ENCODE measurements around the gene STAT5B.
A peak's percentile ranks its signal among the peaks of the same experiment; 100 is the strongest.
"Not testable (repeated sequence)": the region's sequence is repeated elsewhere in the genome, so short reads cannot be mapped to it uniquely, and the experiment has no call there.

The STAT5B gene

GRCh38 chr17:42266462-42266861 lies 9.7 kb downstream of the STAT5B start:
- DNase-seq, result no peak

DNA sequence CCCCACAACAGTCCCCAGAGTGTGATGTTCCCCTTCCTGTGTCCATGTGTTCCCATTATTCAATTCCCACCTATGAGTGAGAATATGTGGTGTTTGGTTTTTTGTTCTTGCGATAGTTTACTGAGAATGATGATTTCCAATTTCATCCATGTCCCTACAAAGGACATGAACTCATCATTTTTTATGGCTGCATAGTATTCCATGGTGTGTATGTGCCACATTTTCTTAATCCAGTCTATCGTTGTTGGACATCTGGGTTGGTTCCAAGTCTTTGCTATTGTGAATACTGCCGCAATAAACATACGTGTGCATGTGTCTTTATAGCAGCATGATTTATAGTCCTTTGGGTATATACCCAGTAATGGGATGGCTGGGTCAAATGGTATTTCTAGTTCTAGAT lies 11.8 kb downstream of the STAT5B start:
- DNase-seq, result not testable (repeated sequence)

DNA sequence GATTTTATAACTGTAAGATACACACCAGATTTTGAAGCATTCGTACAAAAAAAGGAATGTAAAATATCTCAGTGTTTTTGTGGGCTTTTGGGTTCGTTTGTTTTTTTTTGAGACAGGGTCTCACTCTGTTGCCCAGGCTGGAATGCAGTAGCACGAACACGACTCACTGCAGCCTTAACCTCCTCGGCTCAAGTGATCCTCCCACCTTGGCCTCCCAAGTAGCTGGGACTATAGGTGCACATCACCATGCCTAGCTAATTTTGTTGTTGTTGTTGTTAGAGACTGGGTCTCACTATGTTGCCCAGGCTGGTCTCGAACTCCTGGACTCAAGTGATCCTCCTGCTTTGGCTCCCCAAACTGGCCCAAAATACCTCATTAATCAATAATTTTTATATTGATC lies 15.9 kb downstream of the STAT5B start:
- DNase-seq, result no peak

GRCh38 chr17:42255445-42255844 lies 20.7 kb downstream of the STAT5B start:
- no peak for DNase-seq

- no peak for DNase-seq
Observed at GRCh38 chr17:42253578-42253977, 22.6 kb downstream of the STAT5B start.

DNA sequence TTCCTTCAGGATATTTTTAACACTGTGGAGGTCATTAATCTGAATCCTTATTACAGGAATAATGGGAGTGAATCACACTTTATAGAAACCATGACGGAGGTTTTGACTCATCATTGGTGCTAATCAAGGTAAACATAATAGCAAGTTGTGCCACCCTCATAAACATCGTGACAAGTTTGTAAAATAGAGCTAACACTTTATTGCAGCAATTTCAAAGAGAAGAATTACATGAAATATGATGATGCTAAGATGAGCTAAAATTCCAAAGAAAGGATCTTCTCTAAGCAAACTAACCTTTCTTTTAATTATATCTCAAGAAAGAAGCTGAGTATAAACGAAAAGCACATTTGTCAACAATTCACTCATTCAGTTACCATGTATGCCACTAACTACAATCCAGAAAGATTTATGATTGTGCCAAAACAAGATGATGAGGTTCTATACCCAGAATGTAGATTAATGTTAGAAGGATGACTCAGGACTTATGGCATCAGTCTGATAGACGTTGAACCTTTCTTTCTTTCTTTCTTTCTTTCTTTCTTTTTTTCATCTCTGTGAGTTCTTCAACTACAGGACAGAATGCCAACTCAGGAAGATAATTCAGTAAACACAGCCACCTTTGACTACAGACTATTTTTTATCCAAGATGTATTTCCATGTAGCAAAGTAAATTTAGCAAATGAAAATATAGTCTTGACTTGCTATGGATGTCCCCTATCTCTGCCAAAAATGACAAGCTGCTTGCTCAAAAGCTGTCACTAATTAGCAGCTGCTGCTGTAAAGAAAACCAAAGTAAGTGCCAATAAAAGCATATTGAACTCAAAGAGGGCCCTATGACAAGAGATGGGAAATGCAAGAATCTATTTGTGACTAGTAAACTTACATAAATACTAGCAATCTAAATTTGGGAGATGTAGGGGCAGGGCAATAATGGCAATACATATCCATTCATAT lies 23.3 kb downstream of the STAT5B start:
- no peak for DNase-seq

GRCh38 chr17:42251115-42251514 lies 25.1 kb downstream of the STAT5B start:
- DNase-seq, result no peak

- DNase-seq, result peak; percentile 31 to 42
Observed at GRCh38 chr17:42249681-42250446, 26.3 kb downstream of the STAT5B start.

- DNase-seq, result peak; percentile 59 to 73
Observed at GRCh38 chr17:42248351-42249179, 27.6 kb downstream of the STAT5B start.

DNA sequence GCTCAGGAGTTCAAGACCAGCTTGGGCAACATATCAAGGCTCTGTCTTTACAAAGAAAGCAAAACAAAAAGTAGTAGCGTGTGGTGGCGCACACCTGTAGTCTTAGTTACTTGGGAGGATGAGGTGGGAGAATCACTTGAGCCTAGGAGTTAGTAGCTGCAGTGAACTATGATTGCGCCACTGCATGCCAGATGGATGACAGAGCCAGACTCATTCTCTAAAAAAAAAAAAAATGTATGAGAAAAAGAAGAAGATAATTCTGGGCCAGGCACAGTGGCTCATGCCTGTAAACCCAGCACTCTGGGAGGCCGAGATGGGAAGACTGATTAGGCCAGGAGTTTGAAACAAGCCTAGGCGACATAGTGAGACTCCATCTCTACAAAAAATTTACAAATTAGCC lies 28.5 kb downstream of the STAT5B start:
- no peak for DNase-seq

DNA sequence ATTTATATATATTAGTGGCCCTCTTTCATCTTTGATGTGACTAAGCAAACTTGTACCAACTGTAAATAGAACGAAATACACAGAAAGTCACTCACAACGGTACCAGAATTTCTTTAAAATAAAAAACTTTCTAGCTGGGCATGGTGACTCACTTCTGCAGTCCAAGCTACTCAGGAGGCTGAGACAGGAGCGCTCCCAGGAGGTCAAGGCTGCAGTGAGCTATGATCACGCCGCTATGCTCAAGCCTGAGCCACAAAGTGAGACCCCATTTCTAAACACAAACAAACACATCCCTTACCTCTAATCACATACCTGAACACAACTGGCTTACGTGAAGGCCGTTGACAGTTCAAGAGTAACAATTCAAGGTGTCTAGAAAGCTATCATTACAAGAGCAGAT lies 29.7 kb downstream of the STAT5B start:
- DNase-seq, result no peak

- not testable (repeated sequence) for DNase-seq
Observed at GRCh38 chr17:42245183-42245582, 31.0 kb downstream of the STAT5B start.

DNA sequence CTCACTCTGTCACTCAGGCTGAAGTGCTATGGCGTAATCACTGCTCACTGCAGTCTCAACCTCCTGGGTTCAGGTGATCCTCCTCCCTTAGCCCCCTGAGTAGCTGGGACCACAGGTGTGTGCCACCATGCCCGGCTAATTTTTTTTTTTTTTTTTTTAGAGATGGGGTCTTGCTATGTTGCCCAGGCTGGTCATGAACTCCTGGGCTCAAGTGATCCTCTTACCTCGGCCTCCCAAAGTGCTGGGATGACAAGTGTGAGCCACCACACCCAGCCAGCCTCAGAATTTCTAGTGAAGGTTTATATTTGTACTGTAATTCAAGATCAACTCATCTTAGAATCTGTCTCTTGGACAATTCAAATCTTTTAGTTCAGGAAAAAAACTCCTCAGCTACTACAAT lies 32.1 kb downstream of the STAT5B start:
- DNase-seq, result not testable (repeated sequence)

- no peak for DNase-seq
Observed at GRCh38 chr17:42243493-42243982, 32.7 kb downstream of the STAT5B start.

GRCh38 chr17:42241871-42242270 lies 34.3 kb downstream of the STAT5B start:
- DNase-seq, result no peak

GRCh38 chr17:42240863-42241262 lies 35.3 kb downstream of the STAT5B start:
- not testable (repeated sequence) for DNase-seq

GRCh38 chr17:42240201-42240600 lies 36.0 kb downstream of the STAT5B start:
- DNase-seq, result no peak

- not testable (repeated sequence) for DNase-seq
Observed at GRCh38 chr17:42239576-42239975, 36.6 kb downstream of the STAT5B start.

DNA sequence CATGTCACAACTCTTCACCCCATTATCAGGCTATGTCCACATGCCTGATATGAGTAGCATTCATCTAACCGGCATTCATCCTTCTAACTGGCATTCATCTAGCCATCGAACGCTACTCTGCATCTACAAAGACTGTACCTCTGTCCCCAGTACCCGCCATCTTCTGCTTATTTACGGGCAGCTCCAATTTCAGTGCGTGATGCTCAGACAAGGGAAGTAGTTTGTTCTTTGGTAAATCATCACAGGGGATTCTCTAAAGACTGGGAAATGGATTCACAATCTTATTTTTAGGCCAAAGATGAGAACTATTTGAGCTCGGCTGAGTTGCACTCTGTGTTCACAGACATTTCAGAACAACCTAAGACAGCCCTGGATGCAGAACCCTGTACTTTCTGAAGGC lies 39.4 kb downstream of the STAT5B start:
- no peak for DNase-seq

DNA sequence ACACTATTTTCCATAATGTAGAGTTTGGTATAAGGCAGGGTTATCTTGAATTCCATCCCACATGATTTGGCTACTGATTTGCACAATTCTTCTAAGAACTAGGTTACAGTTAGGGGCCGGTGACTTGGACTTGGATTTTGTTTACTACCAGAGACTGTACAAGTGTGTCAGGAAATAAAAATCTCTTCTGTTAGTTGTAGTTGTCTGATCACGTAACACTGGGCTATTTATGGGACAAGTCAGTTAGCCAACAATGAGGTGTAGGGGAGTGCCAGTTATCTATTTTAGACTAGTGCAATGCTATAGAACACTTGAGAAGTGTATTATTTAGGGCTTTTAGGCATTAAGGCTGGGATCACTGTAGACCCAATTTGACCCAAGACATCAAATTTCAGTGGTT lies 42.2 kb downstream of the STAT5B start:
- DNase-seq, result no peak

- DNase-seq, result no peak
Observed at GRCh38 chr17:42233156-42233555, 43.0 kb downstream of the STAT5B start.

DNA sequence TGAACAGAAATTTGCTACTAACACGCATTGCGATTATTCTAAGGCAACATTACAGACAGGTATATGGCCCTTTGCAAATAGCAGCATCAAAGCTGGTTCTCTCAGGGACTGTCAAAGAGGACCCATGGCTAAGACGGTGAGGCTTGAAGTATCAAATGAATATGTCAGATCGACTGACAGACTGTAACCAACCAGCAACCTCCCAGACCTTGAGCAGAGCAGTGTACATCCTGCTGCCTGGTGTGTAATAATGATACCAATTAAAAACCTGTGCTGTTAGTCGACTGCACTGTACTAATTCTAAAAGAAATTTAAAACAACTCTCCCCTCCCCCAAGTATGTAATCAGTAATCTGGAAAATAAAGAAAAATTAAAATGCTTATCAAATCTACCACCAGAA lies 46.0 kb downstream of the STAT5B start:
- DNase-seq, result no peak

Measured in stimulated activated CD4-positive, alpha-beta T cell treated with anti-CD3 and anti-CD28 coated beads, Interleukin-2, amount 100 ng/mL, for 24 hours (primary cell).